ENCODE measurements around the gene NDUFAF3. TPM values are rescaled to one million over a fixed set of nuclear protein-coding genes. Genes with fewer than 3 reads are reported as not detected.

NDUFAF3 gene
- total RNA-seq = 94.3 and 111 TPM in 2 replicates

GRCh38 chr3:49021813-49022687 is at the start of gene NDUFAF3:
Gene NDUFAF3, plus strand, starts transcription at chr3:49022121. Its CDS starts 24 bp downstream, at chr3:49022145.

GRCh38 chr3:48989796-48990635 is 31.9 kb upstream of the NDUFAF3 start, which contains the start of gene P4HTM:
Gene P4HTM, plus strand, starts transcription at chr3:48990241. Its CDS starts 16 bp downstream, at chr3:48990257.

GRCh38 chr3:49007068-49007770 is 14.7 kb upstream of the NDUFAF3 start, which contains the start of gene WDR6:
Gene WDR6, plus strand, starts transcription at chr3:49007391. Its CDS starts 41 bp downstream, at chr3:49007432.

DNA sequence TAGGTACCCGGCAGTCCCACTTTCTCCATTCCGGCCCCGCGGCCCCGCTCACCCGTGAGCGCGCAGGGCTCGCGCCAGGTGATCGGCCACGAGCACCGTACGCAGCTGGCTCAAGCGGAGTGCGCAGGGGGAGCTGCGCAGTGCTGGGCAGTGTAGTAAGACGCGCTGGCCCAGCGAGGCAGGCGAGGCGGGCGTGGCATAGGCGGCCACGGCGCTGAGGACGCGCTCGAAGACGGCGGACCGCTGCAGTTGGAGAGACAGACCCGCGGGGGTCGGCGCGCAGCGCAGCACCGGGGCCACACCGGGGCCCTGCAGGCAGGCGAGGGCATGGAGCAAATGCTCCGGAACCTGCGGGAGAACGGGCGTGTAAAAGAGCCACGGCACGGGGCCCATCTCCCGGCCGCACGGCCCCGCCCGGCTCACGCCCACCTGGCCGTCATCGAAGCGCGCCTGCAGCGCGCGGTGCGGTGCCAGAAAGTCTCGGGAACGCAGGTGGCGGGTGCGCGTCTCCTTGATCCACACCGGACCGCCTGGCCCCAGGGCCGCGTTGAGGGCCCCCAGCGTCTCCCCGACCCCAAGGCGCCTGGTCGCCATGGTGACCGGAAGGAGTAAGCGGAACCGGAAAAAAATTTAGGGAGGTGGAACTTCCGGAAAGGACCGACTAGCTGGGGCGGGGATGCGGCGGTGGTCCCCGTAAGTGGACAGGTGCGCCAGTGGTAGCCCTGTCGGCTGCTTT is 3.8 kb upstream of the NDUFAF3 start, which contains the start of gene DALRD3:
Gene DALRD3 (minus strand): TSS at position 610 of the 736 bp plus-strand sequence. CDS start 16 bp downstream, at position 594.

GRCh38 chr3:49028673-49029562 is 7.0 kb downstream of the NDUFAF3 start, which contains the start of gene IMPDH2:
Gene IMPDH2, minus strand, starts transcription at chr3:49029398. Its CDS starts 48 bp downstream, at chr3:49029350.

Other genes starting within 250 kb of the NDUFAF3 start
- 25.8 and 30.6 TPM in 2 replicates for gene PRKAR2A, start 174.2 kb upstream of the NDUFAF3 start, total RNA-seq
- gene SLC25A20, start 123.2 kb upstream of the NDUFAF3 start, total RNA-seq = 31.6 and 34.6 TPM in 2 replicates
- 74.6 and 77.7 TPM in 2 replicates for gene ARIH2, start 103.3 kb upstream of the NDUFAF3 start, total RNA-seq
- 39.0 and 50.3 TPM in 2 replicates for gene P4HTM, start 31.9 kb upstream of the NDUFAF3 start, total RNA-seq
- 46.5 and 55.2 TPM in 2 replicates for gene WDR6, start 14.7 kb upstream of the NDUFAF3 start, total RNA-seq
- gene DALRD3, start 3.5 kb upstream of the NDUFAF3 start, total RNA-seq = 52.5 and 55.8 TPM in 2 replicates
- 270 and 337 TPM in 2 replicates for gene IMPDH2, start 7.3 kb downstream of the NDUFAF3 start, total RNA-seq
- 51.3 and 59.6 TPM in 2 replicates for gene QRICH1, start 72.0 kb downstream of the NDUFAF3 start, total RNA-seq
- gene QARS1, start 82.6 kb downstream of the NDUFAF3 start, total RNA-seq = 187 and 230 TPM in 2 replicates
- 37.3 and 40.2 TPM in 2 replicates for gene USP19, start 98.7 kb downstream of the NDUFAF3 start, total RNA-seq
- gene LAMB2, start 110.9 kb downstream of the NDUFAF3 start, total RNA-seq = 648 and 801 TPM in 2 replicates
- gene CCDC71, start 144.2 kb downstream of the NDUFAF3 start, total RNA-seq = 16.3 and 17.0 TPM in 2 replicates
- 28.8 and 32.0 TPM in 2 replicates for gene KLHDC8B, start 149.5 kb downstream of the NDUFAF3 start, total RNA-seq

All from aortic smooth muscle cell (primary cell).